Ramos (cell line): ENCODE data around the gene SALL4.
"Not testable (repeated sequence)": the region's sequence is repeated elsewhere in the genome, so short reads cannot be mapped to it uniquely, and the experiment has no call there.

ENCODE experiments used
- in situ Hi-C: fragments of 300-500 bp; cut with MboI; formaldehyde crosslinking; loops from one replicate; pipeline ENCODE4 v1.14.3; 2022; ENCODE audit warnings: low sequenced_read_pairs; ENCODE audit not compliant: unreplicated experiment

Gene SALL4

DNA sequence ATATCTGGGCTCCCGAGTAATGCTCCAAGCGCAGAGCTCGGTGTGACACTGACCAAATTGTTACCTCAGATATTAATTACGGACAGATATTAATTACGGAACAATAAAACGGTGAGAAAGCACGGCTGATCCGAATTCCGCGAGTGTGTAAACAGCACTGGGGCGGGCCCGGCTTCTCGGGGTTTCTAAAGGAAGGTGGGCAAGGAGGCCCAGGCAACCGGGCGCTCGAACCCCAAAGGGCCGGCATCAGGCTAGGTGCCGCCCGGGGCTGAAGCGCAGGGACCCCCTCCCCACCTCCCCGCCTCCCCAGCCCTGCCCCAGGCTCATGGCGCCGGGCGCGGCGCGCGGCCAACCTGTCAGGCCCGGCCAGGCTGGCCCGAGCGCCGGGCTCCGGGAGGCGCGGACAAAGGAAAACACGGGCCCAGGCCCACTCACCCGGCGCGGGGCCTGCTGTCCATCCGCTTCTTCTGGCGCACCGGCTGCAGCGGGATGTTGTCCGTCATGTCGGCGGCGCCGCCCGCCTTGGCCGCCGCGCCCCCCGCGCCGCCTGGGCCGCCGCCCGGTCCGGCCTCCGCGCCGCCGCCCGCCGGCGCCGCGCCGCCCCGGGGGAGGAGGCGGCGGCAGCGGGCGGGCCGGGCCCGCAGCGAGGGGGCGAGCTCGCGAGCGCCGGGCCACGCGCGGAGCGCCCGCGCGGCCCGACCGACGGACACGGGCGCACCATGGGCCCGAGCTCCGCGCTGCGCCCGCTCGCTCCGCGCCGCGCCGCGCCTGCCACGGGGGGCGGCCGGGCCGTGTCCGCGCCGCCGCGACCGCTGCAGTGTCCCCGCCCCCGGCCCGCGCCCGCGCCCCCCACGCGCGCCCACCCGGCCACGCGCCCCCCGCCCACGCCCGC is 34.2 kb downstream of the SALL4 start, which contains the start of gene ATP9A:
Gene ATP9A (minus strand): TSS at position 524 of the 892 bp plus-strand sequence. CDS start 21 bp downstream, at position 503.
- in situ Hi-C loops, result no loop called here

DNA sequence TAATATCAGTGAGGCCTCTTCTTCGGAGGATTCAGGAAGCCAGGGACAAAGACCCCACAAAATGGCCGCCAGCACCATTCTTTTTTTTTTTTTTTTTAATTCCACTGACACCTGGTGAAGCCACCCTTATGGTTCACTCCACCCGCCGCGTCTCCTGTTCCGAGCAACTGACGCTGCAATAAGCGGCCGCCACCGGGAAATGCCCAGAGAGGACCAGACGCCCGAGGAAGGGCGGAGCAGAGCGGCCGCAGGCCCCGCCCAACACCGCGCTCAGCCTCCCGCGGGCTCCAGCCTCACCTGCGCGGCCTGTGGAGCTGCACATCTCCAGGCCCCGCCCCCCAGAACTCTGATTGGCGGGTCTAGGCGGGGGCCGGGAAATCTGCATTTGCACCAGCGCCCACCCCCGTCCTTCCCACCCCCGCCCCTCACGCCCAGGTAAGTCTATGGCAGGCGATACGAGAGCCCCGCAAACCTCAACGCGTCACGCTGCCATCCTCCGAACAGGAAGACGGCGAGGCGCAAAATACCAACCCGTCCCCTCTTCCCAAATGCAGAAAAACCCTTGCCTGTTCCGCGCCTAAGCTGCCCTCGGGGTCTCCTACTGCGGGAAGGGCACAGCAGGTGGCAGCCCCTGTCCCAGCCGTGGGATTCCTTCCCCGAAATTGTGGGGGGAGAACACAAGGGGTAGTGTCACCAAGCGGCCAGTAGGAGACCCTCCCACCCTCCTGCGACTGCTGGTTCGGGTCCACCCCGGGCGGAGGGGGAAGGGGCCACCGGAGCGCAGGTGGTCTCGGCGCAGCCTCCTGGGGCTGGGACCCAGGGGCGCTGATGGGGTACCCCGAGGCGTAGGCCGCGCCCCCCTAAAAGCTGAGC is 35.1 kb downstream of the SALL4 start:
- in situ Hi-C loops, result no loop called here

DNA sequence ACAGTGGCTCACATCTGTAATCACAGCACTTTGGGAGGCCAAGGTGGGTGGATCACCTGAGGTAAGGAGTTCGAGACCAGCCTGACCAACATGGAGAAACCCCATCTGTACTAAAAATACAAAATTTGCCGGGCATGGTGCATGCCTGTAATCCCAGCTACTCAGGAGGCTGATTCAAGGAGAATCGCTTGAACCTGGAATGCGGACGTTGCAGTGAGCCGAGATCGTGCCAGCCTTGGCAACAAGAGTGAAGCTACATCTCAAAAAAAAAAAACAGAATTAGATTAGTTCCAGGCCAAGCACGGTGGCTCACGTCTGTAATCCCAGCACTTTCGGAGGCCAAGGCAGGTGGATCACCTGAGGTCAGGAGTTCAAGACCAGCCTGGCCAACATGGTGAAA is 36.9 kb downstream of the SALL4 start:
- in situ Hi-C loops, result not testable (repeated sequence)

- in situ Hi-C loops, result no loop called here
Measured at GRCh38 chr20:51763965-51764602, 38.2 kb downstream of the SALL4 start.

- in situ Hi-C loops, result no loop called here
Measured at GRCh38 chr20:51760905-51761546, 41.3 kb downstream of the SALL4 start.

DNA sequence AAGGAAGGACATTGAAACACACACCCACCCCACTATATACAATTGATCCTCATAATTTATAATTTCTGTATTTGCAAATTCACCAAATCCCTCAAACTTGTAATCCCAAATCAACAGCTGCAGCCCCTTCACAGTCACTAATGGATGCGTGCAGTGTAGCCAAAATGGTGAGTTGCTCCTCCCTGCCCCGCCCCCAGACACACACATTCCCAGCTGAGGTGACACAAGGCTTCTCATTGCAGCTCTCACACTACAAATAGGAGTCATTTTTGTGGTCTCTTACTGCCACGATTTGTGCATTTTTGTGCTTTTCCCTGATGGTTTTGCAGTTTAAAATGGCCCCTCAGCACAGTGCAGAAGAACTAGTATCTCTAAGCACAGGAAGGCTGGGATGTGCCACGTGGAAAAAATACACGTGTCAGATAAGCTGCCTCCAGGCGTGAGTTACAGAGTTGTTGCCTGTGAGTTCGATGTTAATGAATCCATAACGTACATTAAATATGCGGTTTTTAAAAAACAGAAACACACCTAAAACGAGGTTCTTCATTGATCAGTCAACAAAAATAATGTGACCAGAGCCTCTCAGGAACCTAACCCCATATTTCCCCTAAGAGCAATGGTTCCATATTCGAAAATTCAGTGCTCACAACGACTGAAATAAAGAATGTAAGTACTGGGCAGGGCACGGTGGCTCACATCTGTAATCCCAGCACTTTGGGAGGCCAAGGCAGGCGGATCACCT is 42.4 kb downstream of the SALL4 start:
- in situ Hi-C loops, result no loop called here

GRCh38 chr20:51758978-51759544 is 43.3 kb downstream of the SALL4 start:
- in situ Hi-C loops, result no loop called here

- in situ Hi-C loops, result no loop called here
Measured at GRCh38 chr20:51757226-51757625, 45.1 kb downstream of the SALL4 start.

DNA sequence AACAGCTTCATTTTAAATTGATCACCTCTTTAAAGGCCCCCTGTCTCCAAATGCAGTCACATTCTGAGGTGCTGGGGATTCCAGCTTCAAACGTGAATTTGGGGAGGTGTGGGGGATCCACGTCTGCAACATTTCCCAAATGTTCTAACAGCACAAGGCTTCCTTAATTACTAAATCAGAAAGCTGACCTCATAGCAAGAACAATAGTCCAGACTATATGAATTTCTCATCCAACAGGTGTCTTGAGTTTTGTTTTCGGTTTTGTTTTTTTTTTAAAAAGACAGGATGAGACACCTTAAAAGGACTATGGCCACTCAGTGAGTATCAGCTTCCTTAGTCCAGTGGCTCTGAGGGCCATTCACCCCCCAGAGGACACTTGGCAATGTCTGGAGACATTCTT is 45.7 kb downstream of the SALL4 start:
- in situ Hi-C loops, result no loop called here

DNA sequence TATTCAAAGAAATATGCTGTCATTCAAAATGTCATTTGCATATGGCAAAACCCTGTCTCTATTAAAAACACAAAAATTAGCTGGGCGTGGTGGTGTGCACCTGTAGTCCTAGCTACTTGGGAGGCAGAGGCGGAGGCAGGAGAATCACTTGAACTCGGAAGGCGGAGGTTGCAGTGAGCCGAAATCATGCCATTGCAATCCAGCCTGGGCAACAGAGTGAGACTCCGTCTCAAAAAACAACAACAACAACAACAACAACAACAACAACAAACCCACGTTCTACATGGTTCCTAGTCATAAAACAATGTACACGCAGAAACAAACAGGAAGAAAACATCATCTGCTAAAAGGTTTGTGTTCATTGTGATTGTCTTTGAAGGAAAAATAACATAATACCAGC is 49.1 kb downstream of the SALL4 start:
- in situ Hi-C loops, result not testable (repeated sequence)

- in situ Hi-C loops, result no loop called here
Measured at GRCh38 chr20:51752343-51752951, 49.9 kb downstream of the SALL4 start.

DNA sequence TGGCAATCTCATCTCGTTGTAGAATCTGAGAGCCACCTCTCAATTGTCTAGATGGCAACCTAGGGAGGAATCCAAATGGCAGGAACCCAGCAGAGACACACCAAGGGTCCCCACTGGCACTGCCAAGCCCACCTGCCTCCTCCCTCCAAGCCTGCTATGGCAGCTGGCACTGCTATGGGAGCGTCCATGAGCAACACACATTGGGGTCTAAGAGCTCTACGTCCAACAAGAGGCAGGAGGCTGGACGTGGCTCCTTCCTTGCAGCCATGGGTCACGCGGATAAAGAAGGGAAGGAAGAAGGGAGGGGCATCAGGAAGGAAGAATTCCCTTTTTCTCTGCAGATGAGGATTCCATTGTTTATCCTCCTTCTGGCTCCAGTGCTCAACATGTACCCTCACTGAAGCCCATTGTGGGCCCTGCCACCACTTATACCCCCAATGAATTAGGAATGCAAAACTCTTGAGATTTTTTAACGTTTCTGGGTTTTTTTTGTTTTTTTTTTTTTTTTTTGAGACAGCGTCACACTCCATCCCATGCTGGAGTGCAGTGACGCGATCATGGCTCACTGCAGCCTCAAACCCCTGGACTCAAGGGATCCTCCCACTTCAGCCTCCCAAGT is 51.4 kb downstream of the SALL4 start:
- in situ Hi-C loops, result no loop called here

DNA sequence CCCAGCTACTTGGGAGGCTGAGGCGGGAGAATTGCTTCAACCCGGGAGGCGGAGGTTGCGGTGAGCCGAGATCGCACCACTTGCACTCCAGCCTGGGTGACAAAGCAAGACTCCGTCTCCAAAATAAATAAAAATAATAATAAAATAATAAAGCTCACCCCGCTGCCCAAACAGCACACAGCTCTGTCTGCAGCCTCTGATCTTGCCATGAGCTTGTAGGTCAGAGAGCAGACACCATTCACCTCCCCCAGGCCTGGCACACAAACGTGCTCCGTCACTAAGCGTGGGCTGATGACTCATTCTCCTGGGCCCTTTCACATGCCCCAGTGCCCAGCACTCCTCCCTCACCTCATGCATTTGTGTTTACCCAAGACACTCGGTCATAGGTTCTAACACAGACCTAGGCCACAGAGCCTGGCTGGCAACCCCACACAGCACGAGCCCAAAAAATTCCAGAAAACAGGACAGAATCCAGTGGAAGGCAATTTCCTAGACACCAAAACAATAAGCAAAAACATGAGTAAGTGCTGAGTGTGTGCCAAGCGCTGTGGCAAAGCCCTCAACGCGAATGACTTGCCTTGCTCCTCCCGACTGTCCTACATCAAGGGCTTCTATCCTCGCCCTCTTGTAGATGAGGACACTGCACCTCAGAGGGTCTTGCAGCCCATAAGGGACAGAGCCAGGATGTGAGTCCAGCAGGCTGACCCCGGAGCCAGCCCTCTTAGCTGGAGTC is 52.1 kb downstream of the SALL4 start:
- in situ Hi-C loops, result no loop called here

GRCh38 chr20:51749674-51750036 is 52.7 kb downstream of the SALL4 start:
- in situ Hi-C loops, result no loop called here

GRCh38 chr20:51747182-51747911 is 55.0 kb downstream of the SALL4 start:
- in situ Hi-C loops, result no loop called here

DNA sequence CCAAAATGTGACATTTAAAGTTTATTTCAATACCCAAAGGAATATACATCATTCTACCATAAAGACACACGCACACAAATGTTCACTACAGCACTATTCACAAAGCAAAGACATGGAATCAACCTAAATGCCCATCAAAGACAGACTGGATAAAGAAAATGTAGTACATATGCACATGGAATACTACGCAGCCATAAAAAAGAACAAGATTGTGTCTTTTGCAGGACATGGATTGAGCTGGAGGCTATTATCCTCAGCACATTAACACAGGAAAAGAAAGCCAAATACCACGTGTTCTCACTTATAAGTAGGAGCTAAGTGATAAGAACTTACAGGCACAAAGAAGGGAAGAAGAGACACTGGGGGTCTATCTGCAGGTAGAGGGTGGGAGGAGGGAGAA is 56.5 kb downstream of the SALL4 start:
- in situ Hi-C loops, result no loop called here

GRCh38 chr20:51740838-51741237 is 61.5 kb downstream of the SALL4 start:
- in situ Hi-C loops, result no loop called here
